RWPE1 (cell line): ENCODE results near the gene ZFYVE28.

Experiments used
- CTCF ChIA-PET: fragments of 350-600 bp; sonication (Branson Sonifier 250); formaldehyde crosslinking; extraction: SDS; loops from one replicate; lab custom pipeline; 2021; lab: Yijun Ruan, JAX
- POLR2A ChIA-PET: fragments of 400-600 bp; formaldehyde crosslinking; extraction: SDS; loops from one replicate; lab custom pipeline; 2020; ENCODE audit warnings: antibody characterized with exemption; ENCODE audit not compliant: low non-redundant PET; lab: Yijun Ruan, JAX
- DNase-seq: peaks from one replicate; pipeline ENCODE4 v3.0.0; 2012; ENCODE audit warnings: low spot score
- H3K27ac ChIP-seq: fragments of 450-650 bp; 2 replicates; pipeline ENCODE4 v1.5.1; 2017
- CTCF ChIP-seq: fragments of 450-650 bp; conservative IDR thresholded peaks from 2 replicates; pipeline ENCODE4 v1.5.1; 2017; ENCODE audit warnings: low read depth, mild to moderate bottlenecking

Gene ZFYVE28

DNA sequence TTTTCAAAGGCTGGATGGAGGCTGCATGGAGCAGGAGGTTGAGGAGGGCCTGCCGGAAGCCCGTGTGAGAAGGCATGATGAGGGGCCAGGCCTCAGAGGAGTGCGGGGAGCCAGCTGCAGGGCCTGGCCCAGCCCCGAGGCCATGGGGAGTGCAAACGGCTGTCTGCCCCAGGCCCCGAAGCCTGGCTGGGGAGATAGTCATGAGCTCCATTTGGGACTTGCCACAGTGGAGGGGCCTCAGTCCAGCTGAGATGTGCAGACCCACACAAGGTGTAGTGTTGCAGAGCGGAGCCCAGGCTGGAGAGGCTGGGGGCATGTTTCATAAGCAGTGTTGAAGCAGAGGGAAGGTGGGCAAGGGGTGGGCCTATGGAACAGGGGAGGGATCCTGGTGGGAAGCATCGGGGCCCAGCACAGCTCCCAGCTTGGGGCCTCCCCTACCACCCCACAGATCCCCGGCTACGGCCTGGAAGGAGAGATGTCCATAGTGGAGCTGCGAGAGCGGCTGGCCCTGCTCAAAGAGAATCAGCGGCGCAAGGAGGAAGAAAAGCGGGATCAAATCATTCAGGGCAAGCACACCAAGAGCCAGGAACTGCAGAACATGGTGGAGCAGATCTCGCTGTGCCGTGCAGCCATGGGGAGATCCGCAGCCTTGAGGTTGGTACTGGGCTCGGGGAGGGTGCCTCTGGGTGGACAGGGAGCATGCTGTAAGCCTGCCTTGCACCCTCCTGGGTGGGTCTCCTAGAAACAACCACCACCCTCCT, 41.3 kb upstream of the ZFYVE28 start:
- no peak overlapping the region for H3K27ac ChIP-seq
- no peak for TF ChIP-seq CTCF
- DNase-seq, result no peak
- ChIA-PET POLR2A (no interaction called here), CTCF (interaction anchor here (0.7 to 1.4 kb wide), 2 partner anchors 18 to 240 kb away, joined by 3 read pairs; no protein-coding TSS in a partner anchor)

- DNase-seq, result no peak
- POLR2A ChIA-PET, result no interaction called here
- CTCF ChIA-PET, result interaction anchor here (0.7 to 1.4 kb wide), 2 partner anchors 17 to 239 kb away, joined by 3 read pairs; no protein-coding TSS in a partner anchor
- TF ChIP-seq CTCF, result no peak
- H3K27ac ChIP-seq, result no peak overlapping the region
Observed at GRCh38 chr4:2458546-2459491, 40.4 kb upstream of the ZFYVE28 start.

DNA sequence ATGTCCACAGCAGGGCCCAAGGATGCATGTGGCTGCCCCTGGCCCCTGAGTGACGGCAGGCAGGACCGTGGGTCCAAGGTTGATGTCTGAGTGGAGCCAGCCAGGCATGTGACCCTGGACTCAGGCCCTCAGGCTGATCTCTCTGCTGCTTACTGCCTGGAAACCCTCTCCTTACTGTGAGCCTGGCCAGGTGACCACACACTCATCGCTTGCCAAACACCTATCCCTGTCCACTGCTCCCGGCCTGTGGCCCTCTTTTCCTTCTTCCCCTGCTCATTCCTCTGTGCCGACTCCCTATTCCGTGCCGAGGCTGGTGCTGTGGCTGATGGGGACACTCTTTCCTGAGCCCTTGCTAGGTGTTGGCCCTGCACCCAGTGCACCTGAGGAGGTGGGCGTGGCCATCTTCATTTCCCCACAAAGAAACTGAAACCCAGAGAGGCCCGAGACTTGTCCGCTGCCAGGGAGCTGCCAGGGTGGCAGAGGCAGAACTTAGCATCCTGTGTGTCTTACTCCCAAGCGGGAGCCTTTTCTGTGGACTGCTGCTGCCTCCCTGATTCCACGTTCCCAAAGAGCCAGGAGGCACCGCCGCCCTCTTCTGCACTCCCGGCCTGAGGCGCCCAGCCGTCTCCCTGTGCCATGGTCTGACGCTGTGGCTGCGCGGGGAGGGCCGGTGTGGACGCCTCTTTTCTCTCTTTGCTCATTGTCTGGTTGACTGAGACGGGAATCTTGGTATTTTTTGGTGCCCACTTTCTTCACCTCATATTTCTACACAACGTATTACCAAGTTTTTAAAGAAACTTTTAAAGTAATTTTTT, 39.2 kb upstream of the ZFYVE28 start:
- ChIA-PET POLR2A (no interaction called here), CTCF (interaction anchor here (1.4 kb wide), 1 partner anchor 238 kb away, joined by 3 read pairs; no protein-coding TSS in a partner anchor)
- H3K27ac ChIP-seq, result no peak overlapping the region
- DNase-seq, result no peak
- no peak for TF ChIP-seq CTCF

GRCh38 chr4:2451821-2452785, 33.7 kb upstream of the ZFYVE28 start:
- TF ChIP-seq CTCF, result no peak
- no peak overlapping the region for H3K27ac ChIP-seq
- ChIA-PET POLR2A (no interaction called here), CTCF (interaction anchor here (0.6 kb wide), 1 partner anchor 605 kb away, joined by 4 read pairs; no protein-coding TSS in a partner anchor)
- DNase-seq, result no peak

- DNase-seq, result no peak
- POLR2A ChIA-PET, result no interaction called here
- CTCF ChIA-PET, result no interaction called here
- no peak for TF ChIP-seq CTCF
- H3K27ac ChIP-seq, result no peak overlapping the region
Observed at GRCh38 chr4:2451036-2451520, 32.6 kb upstream of the ZFYVE28 start.
